Liver (tissue), 9 donors: ENCODE results near the gene CHMP4A. TPM values are rescaled to one million over a fixed set of nuclear protein-coding genes. Genes with fewer than 3 reads are reported as not detected.
A peak's percentile ranks its signal among the peaks of the same experiment; 100 is the strongest.

ENCODE experiments used
- DNase-seq: peaks from one replicate; pipeline ENCODE4 v3.0.0-alpha.2; 2017; ENCODE audit warnings: low spot score
- H3K27ac ChIP-seq, 2 donors: one replicate each; pipeline ENCODE4 v1.7.0; 2013; ENCODE audit warnings: inconsistent platforms in 2 of 2, low read length in 2 of 2, control low read depth in 1 of 2, low read depth in 1 of 2, mild to moderate bottlenecking in 1 of 2
- H3K27me3 ChIP-seq, 4 donors: one replicate each; pipeline versions ENCODE4 v1.6.1 to v1.7.0; 2013; ENCODE audit warnings: low read length in 3 of 4, inconsistent platforms in 1 of 4, mild to moderate bottlenecking in 1 of 4, moderate library complexity in 1 of 4; ENCODE audit not compliant: control insufficient read depth in 4 of 4, insufficient read depth in 4 of 4
- H3K36me3 ChIP-seq, 4 donors: one replicate each; pipeline versions ENCODE4 v1.6.1 to v1.7.0; 2013; ENCODE audit warnings: low read length in 3 of 4, mild to moderate bottlenecking in 3 of 4, low read depth in 1 of 4, moderate library complexity in 1 of 4; ENCODE audit not compliant: control insufficient read depth in 4 of 4, insufficient read depth in 3 of 4
- H3K4me1 ChIP-seq, 4 donors: one replicate each; pipeline versions ENCODE4 v1.6.1 to v1.7.0; 2013; ENCODE audit warnings: low read length in 3 of 4, mild to moderate bottlenecking in 3 of 4, moderate library complexity in 1 of 4; ENCODE audit not compliant: control insufficient read depth in 4 of 4, insufficient read depth in 4 of 4
- H3K4me3 ChIP-seq, 3 donors: one replicate each; pipeline versions ENCODE4 v1.6.1 to v1.7.0; 2013; ENCODE audit warnings: low read length in 3 of 3, control low read depth in 1 of 3, low read depth in 1 of 3, mild to moderate bottlenecking in 1 of 3
- H3K9ac ChIP-seq, 2 donors: one replicate each; pipeline ENCODE4 v1.7.0; 2013; ENCODE audit warnings: low read length in 2 of 2, mild to moderate bottlenecking in 2 of 2, moderate library complexity in 2 of 2, control low read depth in 1 of 2, low read depth in 1 of 2
- H3K9me3 ChIP-seq, 4 donors: one replicate each; pipeline versions ENCODE4 v1.6.1 to v1.7.0; 2013; ENCODE audit warnings: low read length in 3 of 4; ENCODE audit not compliant: control insufficient read depth in 4 of 4
- EGR1 ChIP-seq, 2 donors: IDR thresholded peaks; 2 replicates each; pipeline ENCODE4 v1.6.1; 2016 to 2018; ENCODE audit warnings: antibody characterized with exemption in 2 of 2, low read depth in 2 of 2
- FOXA1 ChIP-seq: IDR thresholded peaks from 2 replicates; pipeline ENCODE4 v1.6.1; 2016; ENCODE audit warnings: antibody characterized with exemption
- FOXA2 ChIP-seq: IDR thresholded peaks from 2 replicates; pipeline ENCODE4 v1.6.1; 2016; ENCODE audit warnings: antibody characterized with exemption
- GABPA ChIP-seq, 2 donors: IDR thresholded peaks in 1 of 2; conservative IDR thresholded peaks in 1 of 2; 2 replicates each; pipeline ENCODE4 v1.6.1; 2016; ENCODE audit warnings: antibody characterized with exemption in 2 of 2, mild to moderate bottlenecking in 1 of 2, moderate library complexity in 1 of 2
- HNF4A ChIP-seq, 2 donors: conservative IDR thresholded peaks; 2 replicates each; pipeline ENCODE4 v1.6.1; 2016; ENCODE audit warnings: antibody characterized with exemption in 2 of 2, mild to moderate bottlenecking in 2 of 2
- HNF4G ChIP-seq: IDR thresholded peaks from 2 replicates; pipeline ENCODE4 v1.6.1; 2016; ENCODE audit warnings: antibody characterized with exemption
- JUND ChIP-seq, 2 donors: IDR thresholded peaks; 2 replicates each; pipeline ENCODE4 v1.6.1; 2016; ENCODE audit warnings: antibody characterized with exemption in 2 of 2
- NR2F2 ChIP-seq: IDR thresholded peaks from 2 replicates; pipeline ENCODE4 v1.6.1; 2016; ENCODE audit warnings: antibody characterized with exemption
- RAD21 ChIP-seq, 2 donors: IDR thresholded peaks; 2 replicates each; pipeline ENCODE4 v1.6.1; 2016; ENCODE audit warnings: antibody characterized with exemption in 2 of 2, mild to moderate bottlenecking in 2 of 2
- REST ChIP-seq: IDR thresholded peaks from 2 replicates; pipeline ENCODE4 v1.6.1; 2016; ENCODE audit warnings: antibody characterized with exemption, mild to moderate bottlenecking
- RXRA ChIP-seq, 2 donors: IDR thresholded peaks; 2 replicates each; pipeline ENCODE4 v1.6.1; 2017 to 2018; ENCODE audit warnings: antibody characterized with exemption in 2 of 2, mild to moderate bottlenecking in 1 of 2
- SP1 ChIP-seq: IDR thresholded peaks from 2 replicates; pipeline ENCODE4 v1.6.1; 2018; ENCODE audit warnings: antibody characterized with exemption, mild to moderate bottlenecking
- TAF1 ChIP-seq: conservative IDR thresholded peaks from 2 replicates; pipeline ENCODE4 v1.6.1; 2016; ENCODE audit warnings: antibody characterized with exemption, mild to moderate bottlenecking
- YY1 ChIP-seq: IDR thresholded peaks from 2 replicates; pipeline ENCODE4 v1.6.1; 2016; ENCODE audit warnings: antibody characterized with exemption, mild to moderate bottlenecking
- WGBS: extraction: QIAGEN DNeasy Blood & Tissue Kit; methylation state at CpG from one replicate; pipeline ENCODE4 v1.1.7; 2013; 5-methylcytosine and 5-hydroxymethylcytosine counted together
- polyA plus RNA-seq, 2 donors: library from polyadenylated mRNA; stranded (reverse) in 1 of 2; unstranded in 1 of 2; fragments of 200-250 nt in 1 of 2; fragments of >200 nt in 1 of 2; fragmentation: Nextera tagmentation in 1 of 2; extraction: Ambion mirVana in 1 of 2; gene quantifications; one replicate each; pipeline versions ENCODE4 v1.2.1 to v1.2.3, GENCODE V29; 2013 to 2015
- total RNA-seq, 2 donors: library from RNA; depleted of rRNA; stranded (reverse); fragments of >200 nt; gene quantifications; one replicate each; pipeline ENCODE4 v1.2.3, GENCODE V29; 2014
- TF ChIP-seq, protein P1 (sequence below): IDR thresholded peaks from 2 replicates; pipeline ENCODE4 v1.6.1; 2016; ENCODE audit warnings: antibody characterized with exemption
- TF ChIP-seq, protein P2 (sequence below): fragments of 150-350 bp; IDR thresholded peaks from 2 replicates; pipeline ENCODE4 v1.5.1; 2017; ENCODE audit warnings: improper control_type of control experiment, low read depth, low read length; ENCODE audit not compliant: missing input control
- TF ChIP-seq, protein P3 (sequence below): IDR thresholded peaks from 2 replicates; pipeline ENCODE4 v1.6.1; 2016; ENCODE audit warnings: antibody characterized with exemption
- TF ChIP-seq, protein P4 (sequence below): IDR thresholded peaks from 2 replicates; pipeline ENCODE4 v1.6.1; 2016; ENCODE audit warnings: antibody characterized with exemption
- donor health status: healthy.
- donor health status: healthy.
- donor health status: healthy.
- donor health status: healthy.
- donor health status: healthy.

The CHMP4A gene
- total RNA-seq (10 to 100 TPM; 14.6 to 19.6 TPM), polyA plus RNA-seq (10 to 100 TPM; 36.3 to 38.7 TPM)

- WGBS, result 4% methylated on average over 53 of the region's 53 CpGs
- Histone ChIP-seq H3K4me1 (peaks cover 0 to 23% (median 8%) of the 10 kb centered on the region in 4 donors), H3K9me3 (no peaks in the 10 kb centered on the region), H3K9ac (peak within 1 kb of the TSS; percentile 57 to 68), H3K36me3 (peaks cover 7 to 24% (median 16%) of the 10 kb centered on the region in 4 donors), H3K27me3 (no peaks in the 10 kb centered on the region), H3K4me3 (peak within 1 kb of the TSS; percentile 67 to 84 (median 69)), H3K27ac (peak within 1 kb of the TSS; percentile 90 to 91)
- peak; percentile 87 for DNase-seq
- TF ChIP-seq YY1 (peak; percentile 90), RAD21 (IDR thresholded peaks at IDR 0.05) (peak in 1 of 2 donors; percentile 34), HNF4G (no peak), JUND (IDR thresholded peaks at IDR 0.05) (no peak), GABPA (IDR thresholded peaks at IDR 0.05 in 1 of 2, conservative IDR thresholded peaks at IDR 0.05 in 1 of 2) (peak in 1 of 2 donors; percentile 78), SP1 (peak; percentile 58), RXRA (IDR thresholded peaks at IDR 0.05) (no peak), EGR1 (IDR thresholded peaks at IDR 0.05; ENCODE audit: low read depth in 2 of 2) (no peak), FOXA1 (no peak), NR2F2 (no peak), HNF4A (conservative IDR thresholded peaks at IDR 0.05) (peak in 1 of 2 donors; percentile 15), TAF1 (no peak), FOXA2 (no peak), REST (peak; percentile 18)
- TF ChIP-seq, protein P1, sequence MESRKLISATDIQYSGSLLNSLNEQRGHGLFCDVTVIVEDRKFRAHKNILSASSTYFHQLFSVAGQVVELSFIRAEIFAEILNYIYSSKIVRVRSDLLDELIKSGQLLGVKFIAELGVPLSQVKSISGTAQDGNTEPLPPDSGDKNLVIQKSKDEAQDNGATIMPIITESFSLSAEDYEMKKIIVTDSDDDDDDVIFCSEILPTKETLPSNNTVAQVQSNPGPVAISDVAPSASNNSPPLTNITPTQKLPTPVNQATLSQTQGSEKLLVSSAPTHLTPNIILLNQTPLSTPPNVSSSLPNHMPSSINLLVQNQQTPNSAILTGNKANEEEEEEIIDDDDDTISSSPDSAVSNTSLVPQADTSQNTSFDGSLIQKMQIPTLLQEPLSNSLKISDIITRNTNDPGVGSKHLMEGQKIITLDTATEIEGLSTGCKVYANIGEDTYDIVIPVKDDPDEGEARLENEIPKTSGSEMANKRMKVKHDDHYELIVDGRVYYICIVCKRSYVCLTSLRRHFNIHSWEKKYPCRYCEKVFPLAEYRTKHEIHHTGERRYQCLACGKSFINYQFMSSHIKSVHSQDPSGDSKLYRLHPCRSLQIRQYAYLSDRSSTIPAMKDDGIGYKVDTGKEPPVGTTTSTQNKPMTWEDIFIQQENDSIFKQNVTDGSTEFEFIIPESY, result peak; percentile 87
- TF ChIP-seq, protein P2, sequence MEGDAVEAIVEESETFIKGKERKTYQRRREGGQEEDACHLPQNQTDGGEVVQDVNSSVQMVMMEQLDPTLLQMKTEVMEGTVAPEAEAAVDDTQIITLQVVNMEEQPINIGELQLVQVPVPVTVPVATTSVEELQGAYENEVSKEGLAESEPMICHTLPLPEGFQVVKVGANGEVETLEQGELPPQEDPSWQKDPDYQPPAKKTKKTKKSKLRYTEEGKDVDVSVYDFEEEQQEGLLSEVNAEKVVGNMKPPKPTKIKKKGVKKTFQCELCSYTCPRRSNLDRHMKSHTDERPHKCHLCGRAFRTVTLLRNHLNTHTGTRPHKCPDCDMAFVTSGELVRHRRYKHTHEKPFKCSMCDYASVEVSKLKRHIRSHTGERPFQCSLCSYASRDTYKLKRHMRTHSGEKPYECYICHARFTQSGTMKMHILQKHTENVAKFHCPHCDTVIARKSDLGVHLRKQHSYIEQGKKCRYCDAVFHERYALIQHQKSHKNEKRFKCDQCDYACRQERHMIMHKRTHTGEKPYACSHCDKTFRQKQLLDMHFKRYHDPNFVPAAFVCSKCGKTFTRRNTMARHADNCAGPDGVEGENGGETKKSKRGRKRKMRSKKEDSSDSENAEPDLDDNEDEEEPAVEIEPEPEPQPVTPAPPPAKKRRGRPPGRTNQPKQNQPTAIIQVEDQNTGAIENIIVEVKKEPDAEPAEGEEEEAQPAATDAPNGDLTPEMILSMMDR, result no peak
- TF ChIP-seq, protein P3, sequence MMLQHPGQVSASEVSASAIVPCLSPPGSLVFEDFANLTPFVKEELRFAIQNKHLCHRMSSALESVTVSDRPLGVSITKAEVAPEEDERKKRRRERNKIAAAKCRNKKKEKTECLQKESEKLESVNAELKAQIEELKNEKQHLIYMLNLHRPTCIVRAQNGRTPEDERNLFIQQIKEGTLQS, result peak; percentile 56
- TF ChIP-seq, protein P4, sequence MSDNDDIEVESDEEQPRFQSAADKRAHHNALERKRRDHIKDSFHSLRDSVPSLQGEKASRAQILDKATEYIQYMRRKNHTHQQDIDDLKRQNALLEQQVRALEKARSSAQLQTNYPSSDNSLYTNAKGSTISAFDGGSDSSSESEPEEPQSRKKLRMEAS, result no peak
These were observed at the start of gene CHMP4A for GRCh38 chr14:24212924-24213865. TSS of gene CHMP4A (minus strand) at chr14:24213488. CDS start at chr14:24213439, 49 bp downstream.
